Esophagus squamous epithelium (tissue), 5 donors: ENCODE data around the gene ACSF3. TPM values are rescaled to one million over a fixed set of nuclear protein-coding genes. Genes with fewer than 3 reads are reported as not detected.

Experiments
- DNase-seq: peaks from one replicate; lab custom pipeline; 2025; lab: John Stamatoyannopoulos, UW
- H3K27ac ChIP-seq, 4 donors: fragments of 200-600 bp; sonication (generic); one replicate each; pipeline ENCODE4 v1.5.1; 2016 to 2019; ENCODE audit warnings: mild to moderate bottlenecking in 1 of 4
- H3K27me3 ChIP-seq, 4 donors: fragments of 200-600 bp; sonication (generic); 1 replicate in 3 of 4; 2 replicates in 1 of 4; pipeline versions ENCODE4 v1.5.1 to v1.6.0; 2017 to 2021; ENCODE audit warnings: antibody characterized with exemption in 1 of 4
- H3K36me3 ChIP-seq, 3 donors: fragments of 200-600 bp; sonication (generic); one replicate each; pipeline ENCODE4 v1.5.1; 2016 to 2019
- H3K4me1 ChIP-seq, 3 donors: fragments of 200-600 bp; sonication (generic); one replicate each; pipeline ENCODE4 v1.5.1; 2017 to 2019
- H3K4me3 ChIP-seq, 4 donors: fragments of 200-600 bp; sonication (generic); 1 replicate in 3 of 4; 2 replicates in 1 of 4; pipeline ENCODE4 v1.5.1; 2016 to 2019; ENCODE audit warnings: mild to moderate bottlenecking in 2 of 4, moderate library complexity in 1 of 4
- H3K9me3 ChIP-seq, 3 donors: fragments of 200-600 bp; sonication (generic); one replicate each; pipeline ENCODE4 v1.5.1; 2016 to 2019
- POLR2A ChIP-seq, 4 donors: fragments of 450-650 bp; IDR thresholded peaks; one replicate each; pipeline ENCODE4 v1.6.1; 2017; ENCODE audit warnings: antibody characterized with exemption in 4 of 4, mild to moderate bottlenecking in 4 of 4, moderate library complexity in 3 of 4
- WGBS, 2 donors: methylation state at CpG; one replicate each; pipeline ENCODE4 v1.1.5; 2018; 5-methylcytosine and 5-hydroxymethylcytosine counted together
- intact Hi-C: fragments of 100-400 bp; cut with DNase I; formaldehyde crosslinking; loops from one replicate; pipeline ENCODE4 v1.15.0; 2022
- total RNA-seq, 4 donors: library from RNA; depleted of rRNA; stranded (reverse); fragments of >200 nt; gene quantifications; one replicate each; pipeline ENCODE4 v1.1.0, GENCODE V29; 2016
- TF ChIP-seq, protein P1 (sequence below), 6 experiments: fragments of 450-650 bp in 4 of 6; fragments of 200-600 bp in 2 of 6; sonication (generic) in 2 of 6; IDR thresholded peaks; one replicate each; pipeline ENCODE4 v1.5.1; 2016 to 2019; ENCODE audit warnings: antibody characterized with exemption in 6 of 6, mild to moderate bottlenecking in 4 of 6, moderate library complexity in 4 of 6
- donor health status: DM: yes; HTN: yes; CAD: no.

ACSF3 gene
- total RNA-seq, 4 donors from 2014 or later, result 15.1 to 21.1 (median 17.4) TPM

- Histone ChIP-seq H3K9me3 (no peaks in the 10 kb centered on the region), H3K27me3 (no peaks in the 10 kb centered on the region), H3K27ac (no peak overlapping the region), H3K4me1 (peaks cover 0 to 15% (median 5%) of the 10 kb centered on the region in 3 donors), H3K36me3 (peaks cover 0 to 81% (median 7%) of the 10 kb centered on the region in 3 donors), H3K4me3 (no peak overlapping the region)
- intact Hi-C loops, result no loop called here
- no peak for DNase-seq
- TF ChIP-seq POLR2A (IDR thresholded peaks at IDR 0.05), result no peak
- TF ChIP-seq, protein P1, sequence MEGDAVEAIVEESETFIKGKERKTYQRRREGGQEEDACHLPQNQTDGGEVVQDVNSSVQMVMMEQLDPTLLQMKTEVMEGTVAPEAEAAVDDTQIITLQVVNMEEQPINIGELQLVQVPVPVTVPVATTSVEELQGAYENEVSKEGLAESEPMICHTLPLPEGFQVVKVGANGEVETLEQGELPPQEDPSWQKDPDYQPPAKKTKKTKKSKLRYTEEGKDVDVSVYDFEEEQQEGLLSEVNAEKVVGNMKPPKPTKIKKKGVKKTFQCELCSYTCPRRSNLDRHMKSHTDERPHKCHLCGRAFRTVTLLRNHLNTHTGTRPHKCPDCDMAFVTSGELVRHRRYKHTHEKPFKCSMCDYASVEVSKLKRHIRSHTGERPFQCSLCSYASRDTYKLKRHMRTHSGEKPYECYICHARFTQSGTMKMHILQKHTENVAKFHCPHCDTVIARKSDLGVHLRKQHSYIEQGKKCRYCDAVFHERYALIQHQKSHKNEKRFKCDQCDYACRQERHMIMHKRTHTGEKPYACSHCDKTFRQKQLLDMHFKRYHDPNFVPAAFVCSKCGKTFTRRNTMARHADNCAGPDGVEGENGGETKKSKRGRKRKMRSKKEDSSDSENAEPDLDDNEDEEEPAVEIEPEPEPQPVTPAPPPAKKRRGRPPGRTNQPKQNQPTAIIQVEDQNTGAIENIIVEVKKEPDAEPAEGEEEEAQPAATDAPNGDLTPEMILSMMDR (IDR thresholded peaks at IDR 0.05), result no peak
- WGBS, 2 donors, result 92 to 94% methylated on average over 21 to 22 of the region's 22 CpGs
Measured at GRCh38 chr16:89111263-89111662, 17.6 kb downstream of the ACSF3 start.

GRCh38 chr16:89112377-89113151 lies 18.9 kb downstream of the ACSF3 start:
- Histone ChIP-seq H3K27ac (no peak overlapping the region), H3K36me3 (peaks cover 0 to 81% (median 7%) of the 10 kb centered on the region in 3 donors), H3K4me3 (no peak overlapping the region), H3K4me1 (peaks cover 0 to 15% (median 5%) of the 10 kb centered on the region in 3 donors), H3K27me3 (no peaks in the 10 kb centered on the region), H3K9me3 (no peaks in the 10 kb centered on the region)
- intact Hi-C loops, result no loop called here
- TF ChIP-seq, protein P1 (IDR thresholded peaks at IDR 0.05), result no peak
- no peak for TF ChIP-seq POLR2A (IDR thresholded peaks at IDR 0.05)
- no peak for DNase-seq
- WGBS, 2 donors, result 90 to 95% methylated on average over 19 to 21 of the region's 26 CpGs

GRCh38 chr16:89113152-89113547 lies 19.5 kb downstream of the ACSF3 start:
- TF ChIP-seq, protein P1 (IDR thresholded peaks at IDR 0.05), result no peak
- TF ChIP-seq POLR2A (IDR thresholded peaks at IDR 0.05), result no peak
- DNase-seq, result no peak
- WGBS, 2 donors, result 94% methylated on average over 3 of the region's 12 CpGs; no CpG with 5 or more reads in 1 of the 2 donors
- H3K27ac ChIP-seq, result no peak overlapping the region
- H3K36me3 ChIP-seq, result peaks cover 0 to 81% (median 7%) of the 10 kb centered on the region in 3 donors
- intact Hi-C loops, result no loop called here
- no peaks in the 10 kb centered on the region for H3K9me3 ChIP-seq
- no peaks in the 10 kb centered on the region for H3K27me3 ChIP-seq
- peaks cover 0 to 15% (median 5%) of the 10 kb centered on the region in 3 donors for H3K4me1 ChIP-seq
- no peak overlapping the region for H3K4me3 ChIP-seq

DNA sequence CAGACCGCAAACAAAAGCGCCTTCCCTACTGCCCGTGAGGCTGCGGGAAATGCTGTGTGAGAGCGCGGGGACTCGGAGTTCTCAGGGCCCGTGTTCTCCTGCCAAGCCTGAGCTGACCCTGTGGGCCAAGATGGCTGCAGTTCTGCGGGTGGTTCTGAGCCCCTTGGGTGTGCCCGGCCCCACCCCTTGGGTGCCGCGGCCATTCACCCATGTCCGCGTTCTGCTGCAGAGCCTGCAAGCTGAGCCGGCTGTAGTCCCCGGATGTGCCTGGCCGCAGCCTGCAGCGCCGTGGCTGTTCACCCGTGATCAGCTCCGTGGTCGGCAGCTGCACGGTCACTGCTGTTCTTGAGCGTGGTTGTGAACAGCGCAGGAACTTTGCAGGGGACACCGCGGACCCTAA lies 20.0 kb downstream of the ACSF3 start:
- Histone ChIP-seq H3K27ac (no peak overlapping the region), H3K9me3 (no peaks in the 10 kb centered on the region), H3K27me3 (no peaks in the 10 kb centered on the region), H3K36me3 (peaks cover 0 to 81% (median 7%) of the 10 kb centered on the region in 3 donors), H3K4me1 (peaks cover 0 to 15% (median 5%) of the 10 kb centered on the region in 3 donors), H3K4me3 (no peak overlapping the region)
- WGBS, 2 donors, result 97% methylated on average over 21 of the region's 27 CpGs; no CpG with 5 or more reads in 1 of the 2 donors
- intact Hi-C loops, result no loop called here
- DNase-seq, result no peak
- TF ChIP-seq, protein P1 (IDR thresholded peaks at IDR 0.05), result no peak
- TF ChIP-seq POLR2A (IDR thresholded peaks at IDR 0.05), result no peak
